HTERT RPE-1 (cell line): ENCODE measurements around the gene IYD.
"Not testable (repeated sequence)": the region's sequence is repeated elsewhere in the genome, so short reads cannot be mapped to it uniquely, and the experiment has no call there.

Experiments used
- in situ Hi-C: fragments of 300-500 bp; cut with MboI; formaldehyde crosslinking; loops from 4 replicates; pipeline ENCODE4 v1.14.3; 2020; ENCODE audit warnings: low sequenced_read_pairs

The IYD gene

GRCh38 chr6:150349546-150349945 is 19.3 kb upstream of the IYD start:
- in situ Hi-C loops = no loop called here

GRCh38 chr6:150352321-150353296 is 16.2 kb upstream of the IYD start:
- in situ Hi-C loops = no loop called here

- in situ Hi-C loops = no loop called here
These were observed 15.4 kb upstream of the IYD start for GRCh38 chr6:150353445-150353844.

GRCh38 chr6:150354754-150355571 is 13.8 kb upstream of the IYD start:
- in situ Hi-C loops = no loop called here

GRCh38 chr6:150355932-150356331 is 12.9 kb upstream of the IYD start:
- in situ Hi-C loops = no loop called here

DNA sequence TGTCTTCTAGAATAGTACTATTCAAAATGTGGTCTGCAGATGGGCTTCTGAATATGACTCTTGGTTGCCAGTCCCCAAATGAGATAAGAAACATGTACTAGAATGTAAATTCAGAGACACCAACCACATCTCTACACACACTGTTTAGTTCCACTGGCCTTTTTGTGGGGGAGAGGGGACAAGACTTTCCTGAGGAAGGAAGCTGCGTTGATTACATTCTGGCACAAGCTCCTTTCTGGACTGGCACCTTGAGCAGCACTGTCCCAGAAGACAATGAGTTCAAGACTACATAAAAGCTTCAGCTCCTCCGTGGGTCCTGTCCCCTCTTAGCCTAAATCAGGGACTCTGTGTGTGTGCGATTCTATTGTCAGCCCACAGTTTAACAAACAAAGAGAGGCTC is 6.9 kb upstream of the IYD start:
- in situ Hi-C loops = no loop called here

DNA sequence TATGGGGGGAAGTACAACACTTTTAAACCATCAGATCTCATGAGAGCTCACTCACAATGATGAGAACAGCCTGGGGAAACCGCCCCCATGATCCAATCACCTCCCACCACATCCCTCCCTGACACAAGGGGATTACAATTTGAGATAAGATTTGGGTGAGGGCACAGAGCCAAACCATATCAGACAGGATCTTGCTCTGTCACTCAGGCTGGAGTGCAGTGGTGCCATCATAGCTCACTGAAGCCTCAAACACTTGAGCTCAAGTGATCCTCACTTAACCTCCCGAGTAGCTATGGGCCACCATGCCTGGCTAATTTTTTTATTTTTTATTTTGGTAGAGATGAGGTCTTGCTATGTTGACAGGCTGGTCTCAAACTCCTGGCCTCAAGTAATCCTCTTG is 5.1 kb upstream of the IYD start:
- in situ Hi-C loops = no loop called here

DNA sequence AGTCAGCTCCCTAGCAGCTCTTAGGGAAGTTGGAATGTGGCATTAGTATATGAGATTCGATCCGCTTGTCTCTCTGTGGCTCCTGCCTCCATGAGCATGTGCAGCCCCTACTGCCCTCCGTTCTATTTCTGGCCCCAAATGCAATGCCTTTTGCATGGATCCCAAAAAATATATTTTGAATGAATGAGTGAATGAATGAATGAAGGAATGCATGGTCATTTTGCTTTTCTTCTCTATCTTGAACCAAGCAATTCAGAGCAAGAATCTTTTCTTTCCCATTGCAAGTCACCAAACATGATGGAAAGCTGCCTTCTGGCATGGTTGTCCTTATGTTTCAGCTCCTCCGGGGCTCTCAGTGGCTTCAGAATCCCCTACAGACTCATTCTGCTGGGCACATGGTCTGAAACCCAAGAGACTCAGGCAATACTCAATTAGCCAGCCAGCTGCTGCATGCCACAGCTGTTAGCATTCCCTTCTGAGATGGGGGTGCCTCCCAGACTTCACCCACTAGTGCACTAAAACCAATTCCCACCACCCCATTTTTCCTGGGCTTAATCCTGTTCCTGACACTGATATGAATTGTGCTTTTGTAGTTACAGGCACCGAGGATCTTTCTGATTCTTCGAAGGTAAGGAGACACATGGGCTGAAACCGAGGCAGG is 2.6 kb upstream of the IYD start:
- in situ Hi-C loops = no loop called here

DNA sequence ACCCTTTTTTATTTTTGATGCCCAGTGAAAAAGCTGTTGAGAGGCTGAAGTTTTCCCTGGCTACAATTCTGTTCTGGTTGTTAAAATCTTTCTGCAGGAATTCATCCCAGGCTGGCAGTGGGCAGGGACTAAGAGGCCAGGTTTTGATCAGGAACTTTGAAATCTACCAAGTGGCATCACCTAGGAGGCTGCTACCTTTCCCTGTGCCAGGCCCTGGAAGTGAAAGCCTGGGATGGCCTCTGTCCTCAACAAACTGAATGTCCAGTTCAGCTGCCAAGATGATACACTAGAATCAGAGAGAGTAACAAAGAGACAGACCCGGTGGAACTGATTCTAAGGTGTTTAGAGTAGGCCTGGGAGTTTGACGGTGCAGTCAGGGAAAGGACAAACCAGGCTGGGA is 596 bp downstream of the IYD start:
- in situ Hi-C loops = no loop called here

- in situ Hi-C loops = no loop called here
These were observed 1.3 kb downstream of the IYD start for GRCh38 chr6:150370112-150370511.

- in situ Hi-C loops = no loop called here
These were observed 2.5 kb downstream of the IYD start for GRCh38 chr6:150371356-150371755.

DNA sequence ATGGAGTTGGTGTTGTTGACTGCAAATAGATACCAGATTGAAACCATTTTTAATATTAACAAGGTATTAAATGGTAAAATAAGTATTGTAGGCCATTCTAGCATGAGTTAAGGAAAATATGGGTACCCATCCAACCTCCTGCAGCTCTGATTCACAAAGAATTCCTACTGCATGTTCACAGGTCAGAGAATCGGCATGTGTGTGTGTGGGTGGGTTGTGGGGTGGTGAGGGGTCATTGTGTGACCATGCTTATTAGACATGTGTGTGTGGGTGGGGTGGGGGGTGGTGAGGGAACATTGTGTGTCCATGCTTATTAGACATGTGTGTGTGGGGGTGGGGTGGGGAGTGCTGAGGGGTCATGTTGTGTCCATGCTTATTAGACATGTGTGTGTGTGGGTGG is 3.2 kb downstream of the IYD start:
- in situ Hi-C loops = no loop called here

- in situ Hi-C loops = no loop called here
These were observed 4.5 kb downstream of the IYD start for GRCh38 chr6:150373260-150373701.

- in situ Hi-C loops = not testable (repeated sequence)
These were observed 5.5 kb downstream of the IYD start for GRCh38 chr6:150374346-150374745.

DNA sequence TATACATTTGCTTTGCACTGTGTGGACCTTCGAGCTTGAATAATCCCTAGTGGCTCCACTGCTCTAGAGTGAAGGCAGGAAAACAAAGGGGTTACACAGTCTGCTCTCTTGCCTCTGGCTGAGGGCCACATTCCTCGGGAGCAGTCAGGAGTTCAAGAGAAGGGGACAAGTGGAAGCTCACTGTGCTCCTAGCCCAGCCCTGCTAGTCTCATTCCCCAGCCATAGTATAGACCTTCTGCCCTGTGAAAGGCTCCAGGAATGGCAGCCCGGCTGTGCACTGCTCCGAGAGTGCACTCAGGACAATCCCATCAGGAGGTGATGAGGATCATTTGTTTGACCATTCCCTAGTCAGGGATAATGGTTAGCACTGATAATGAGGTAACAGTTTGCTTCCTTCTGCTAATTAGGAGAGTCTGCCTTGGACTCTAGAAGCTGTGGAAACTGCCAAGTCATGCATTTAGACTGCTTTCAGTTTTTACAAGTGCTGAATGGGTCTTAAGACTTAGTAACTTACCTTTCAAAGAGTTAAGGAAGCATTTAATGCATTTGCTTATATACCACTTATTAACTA is 8.5 kb downstream of the IYD start:
- in situ Hi-C loops = no loop called here

- in situ Hi-C loops = no loop called here
These were observed 11.4 kb downstream of the IYD start for GRCh38 chr6:150380256-150380655.

GRCh38 chr6:150382171-150382570 is 13.4 kb downstream of the IYD start:
- in situ Hi-C loops = no loop called here

GRCh38 chr6:150391414-150391813 is 22.6 kb downstream of the IYD start:
- in situ Hi-C loops = no loop called here

DNA sequence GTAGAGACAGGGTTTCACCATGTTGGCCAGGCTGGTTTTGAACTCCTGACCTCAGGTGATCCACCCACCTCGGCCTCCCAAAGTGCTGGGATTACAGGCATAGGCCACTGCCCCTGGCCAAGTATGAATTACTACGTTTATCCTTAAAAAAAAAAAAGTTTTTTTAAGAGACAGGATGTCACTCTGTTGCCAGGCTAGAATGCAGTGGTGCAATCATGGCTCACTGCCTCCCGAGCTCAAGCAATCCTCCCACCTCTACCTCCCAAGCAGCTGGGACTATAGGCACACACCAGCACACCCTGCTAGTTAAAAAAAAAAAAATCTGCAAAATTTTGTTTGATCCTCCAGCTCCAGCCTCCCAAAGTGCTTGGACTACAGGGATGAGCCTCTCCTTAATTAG is 23.1 kb downstream of the IYD start:
- in situ Hi-C loops = no loop called here

DNA sequence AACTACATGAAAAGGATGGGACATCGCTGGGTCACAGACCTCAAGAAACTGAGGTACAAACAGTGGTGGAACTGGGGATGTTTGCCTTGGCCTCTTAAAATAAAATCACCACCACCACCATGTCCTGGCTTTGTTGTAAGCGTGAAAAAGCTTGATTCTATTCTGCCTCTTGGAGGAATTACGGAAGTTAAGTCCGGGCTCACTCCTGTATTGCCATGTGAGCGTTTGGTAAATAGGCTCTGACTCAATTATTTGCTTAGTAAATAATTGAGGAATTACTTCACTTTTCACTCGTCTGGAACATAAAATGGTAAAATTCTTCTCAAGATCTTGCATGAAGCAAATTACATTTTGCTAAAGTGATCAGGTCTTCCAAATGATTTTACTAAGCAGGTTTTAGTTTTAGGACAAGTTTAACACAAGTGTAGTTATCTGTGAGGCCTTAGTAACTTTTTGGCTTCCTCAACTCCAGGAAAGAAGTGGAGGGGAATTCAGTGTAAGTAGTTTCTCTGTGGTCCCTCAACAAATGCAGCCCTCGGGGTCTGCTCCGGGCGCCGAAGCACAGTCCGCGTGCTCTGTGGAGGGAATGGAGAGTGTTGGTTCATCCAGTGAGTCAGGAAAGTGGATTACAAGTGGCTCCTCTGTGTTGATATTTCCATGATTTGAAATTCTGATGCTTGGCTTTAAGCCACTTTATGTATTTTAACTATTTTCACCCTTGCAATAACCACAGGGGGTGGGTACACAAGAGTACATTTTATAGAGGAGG is 23.8 kb downstream of the IYD start:
- in situ Hi-C loops = no loop called here
